GM18909 (cell line): ENCODE data around the gene ABCA6.

Source experiments
- ATAC-seq: cut with Tn5 transposase; IDR thresholded peaks from one replicate; pipeline ENCODE4 v1.9.1; 2021; ENCODE audit warnings: mild to moderate bottlenecking; ENCODE audit not compliant: unreplicated experiment, poor library complexity

ABCA6 gene

DNA sequence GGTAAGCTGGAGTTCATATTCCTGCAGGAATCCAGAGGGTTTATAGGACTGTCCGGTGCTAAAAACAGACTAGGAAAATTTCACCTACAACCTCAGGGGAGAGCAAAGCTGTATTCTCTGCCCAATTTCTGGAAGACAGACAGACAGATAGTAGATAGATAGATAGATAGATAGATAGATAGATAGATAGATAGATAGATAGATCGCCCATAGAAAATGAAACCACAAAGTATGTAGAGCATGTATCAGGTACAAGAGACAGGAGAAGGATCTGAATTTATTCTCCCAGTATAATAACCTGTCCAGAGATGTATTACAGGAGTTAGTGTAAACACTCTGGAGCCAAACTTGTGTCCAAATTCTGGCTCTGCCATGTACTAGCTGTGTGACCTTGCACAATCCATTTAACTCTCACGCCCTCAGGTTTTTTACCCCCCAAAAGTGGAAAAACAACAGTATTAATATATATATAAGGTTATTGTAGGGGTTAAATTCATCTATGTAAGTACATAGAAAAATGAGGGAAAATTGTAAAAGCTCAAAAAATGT lies 2.1 kb upstream of the ABCA6 start:
- no peak for ATAC-seq

DNA sequence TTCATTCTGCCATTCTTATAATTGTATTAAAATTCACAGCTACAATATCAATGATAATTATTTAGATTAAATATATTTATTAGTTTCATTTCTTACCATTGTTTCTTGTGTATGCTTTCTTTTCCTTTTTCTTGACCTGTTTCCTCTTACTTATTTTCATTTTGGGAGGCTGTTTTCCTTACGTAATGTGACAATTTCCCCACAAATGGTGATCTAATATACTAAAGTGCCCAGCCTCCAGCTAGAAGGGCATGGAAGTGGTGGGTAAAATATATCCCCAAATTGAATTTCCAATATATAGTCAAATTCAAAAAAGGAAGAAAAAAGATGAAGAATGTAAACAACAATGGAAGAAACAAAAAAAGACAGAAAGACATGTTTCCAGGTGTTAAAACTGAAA lies 1.5 kb upstream of the ABCA6 start:
- ATAC-seq, result no peak

DNA sequence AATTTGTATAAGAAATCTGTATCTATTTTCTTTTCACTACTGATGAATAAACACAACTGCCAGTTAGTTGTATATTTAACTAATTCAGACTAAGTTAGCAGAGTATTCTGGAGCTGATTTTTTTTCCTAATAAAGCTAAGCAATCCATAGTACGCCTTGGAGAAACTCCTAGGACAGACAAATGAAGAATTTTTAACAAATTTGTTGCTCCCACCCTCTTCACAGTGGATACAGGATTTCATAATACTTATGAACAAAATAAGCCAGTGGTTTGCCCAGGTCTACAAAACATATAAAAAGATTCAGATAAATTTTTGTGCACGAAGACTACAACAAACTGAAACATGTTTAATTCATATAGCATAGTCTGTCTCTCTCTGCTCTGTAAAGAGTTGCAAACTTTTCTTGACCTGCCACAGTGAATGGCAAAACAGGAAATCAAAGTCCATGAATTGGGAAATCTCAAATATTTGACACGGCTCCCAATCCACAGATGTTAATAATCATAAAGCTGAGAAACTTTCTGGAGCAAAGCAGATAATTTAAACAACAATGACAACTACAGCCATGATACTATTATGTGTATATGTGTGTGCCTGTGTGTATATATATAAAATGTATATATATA lies 594 bp upstream of the ABCA6 start:
- ATAC-seq, result no peak

DNA sequence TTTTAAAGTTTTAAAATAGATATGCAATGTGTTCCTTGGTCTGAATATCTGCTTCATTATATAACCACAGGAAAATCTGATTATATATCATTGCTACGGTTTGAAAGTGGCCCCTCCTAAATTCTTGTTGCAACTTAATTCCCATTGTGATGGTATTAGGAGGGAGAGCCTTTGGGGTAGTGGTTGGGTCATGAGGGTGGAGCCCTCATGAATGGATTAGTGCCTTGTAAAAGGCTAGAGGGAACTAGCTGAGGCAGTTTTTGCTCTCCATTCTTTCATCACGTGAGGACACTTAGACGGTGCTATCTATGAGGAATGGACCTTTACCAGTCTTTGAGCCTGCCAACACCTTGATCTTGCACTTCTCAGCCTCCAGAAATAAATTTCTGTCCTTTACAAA lies 7.6 kb downstream of the ABCA6 start:
- ATAC-seq, result no peak

DNA sequence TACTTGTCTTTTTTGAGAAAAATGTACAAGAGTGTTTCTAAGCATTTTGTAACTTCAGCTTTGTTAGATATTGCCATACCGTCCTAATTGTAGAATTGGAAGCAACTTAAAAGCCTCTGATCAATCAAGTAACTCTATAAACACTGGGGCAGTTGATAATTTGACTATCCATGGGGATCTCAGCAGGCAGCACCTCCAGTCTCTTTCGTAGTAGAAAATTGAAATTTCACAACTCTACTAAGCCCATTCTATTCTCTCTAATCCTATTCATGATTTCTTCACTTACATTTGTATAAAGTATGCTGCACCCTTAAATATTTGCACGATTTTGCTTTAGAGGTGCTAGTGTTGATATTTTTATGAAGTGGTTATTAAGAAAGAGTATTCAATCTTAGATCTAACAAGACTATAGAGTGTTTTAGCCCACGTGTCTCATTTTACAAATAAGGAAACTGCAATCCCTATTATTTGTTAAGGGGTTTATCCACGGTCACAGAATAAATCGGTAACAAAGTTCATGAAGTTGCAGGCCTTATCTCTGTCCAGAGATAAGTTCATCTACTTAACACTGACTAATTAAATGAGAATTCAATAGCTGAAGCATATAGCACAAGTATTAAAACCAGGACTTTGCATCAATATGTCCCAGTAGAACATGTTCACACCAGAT lies 10.9 kb downstream of the ABCA6 start:
- ATAC-seq, result no peak

DNA sequence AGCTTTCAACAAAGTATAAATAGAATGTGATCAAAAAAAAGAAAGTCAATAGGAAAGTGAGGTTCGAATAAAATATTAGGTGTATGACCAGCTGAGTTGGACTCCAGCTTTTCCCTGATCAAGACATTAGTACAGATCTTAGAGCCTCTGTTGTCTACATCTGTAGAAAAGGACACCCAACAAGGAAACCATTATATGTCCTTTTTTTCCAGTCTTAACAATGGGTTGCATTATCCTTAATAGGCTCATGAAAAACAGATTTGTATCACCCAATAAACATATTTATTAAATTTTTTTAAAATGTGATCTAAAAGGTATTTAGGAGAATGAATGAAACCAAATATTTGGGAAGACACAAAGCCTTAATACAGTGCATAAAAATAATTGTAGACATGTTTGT lies 18.1 kb downstream of the ABCA6 start:
- no peak for ATAC-seq

DNA sequence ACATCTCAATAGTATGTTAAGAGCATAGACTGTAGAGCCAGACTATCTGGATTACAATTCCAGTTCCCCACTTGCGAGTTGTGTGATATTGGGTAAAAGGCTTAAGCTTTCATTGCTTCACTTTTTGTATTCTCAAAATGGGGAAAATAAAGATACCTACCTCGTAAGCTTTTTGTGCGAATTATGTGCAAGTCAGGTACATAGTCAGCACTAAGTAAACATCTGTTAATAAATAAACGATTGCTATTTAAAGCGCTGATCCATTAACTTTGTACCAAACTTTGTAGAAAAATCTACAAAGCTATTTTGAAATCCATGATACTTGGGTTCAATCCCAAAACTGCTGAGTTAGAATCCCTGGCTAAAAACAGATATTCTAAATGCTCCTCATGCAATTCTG lies 19.6 kb downstream of the ABCA6 start:
- no peak for ATAC-seq

DNA sequence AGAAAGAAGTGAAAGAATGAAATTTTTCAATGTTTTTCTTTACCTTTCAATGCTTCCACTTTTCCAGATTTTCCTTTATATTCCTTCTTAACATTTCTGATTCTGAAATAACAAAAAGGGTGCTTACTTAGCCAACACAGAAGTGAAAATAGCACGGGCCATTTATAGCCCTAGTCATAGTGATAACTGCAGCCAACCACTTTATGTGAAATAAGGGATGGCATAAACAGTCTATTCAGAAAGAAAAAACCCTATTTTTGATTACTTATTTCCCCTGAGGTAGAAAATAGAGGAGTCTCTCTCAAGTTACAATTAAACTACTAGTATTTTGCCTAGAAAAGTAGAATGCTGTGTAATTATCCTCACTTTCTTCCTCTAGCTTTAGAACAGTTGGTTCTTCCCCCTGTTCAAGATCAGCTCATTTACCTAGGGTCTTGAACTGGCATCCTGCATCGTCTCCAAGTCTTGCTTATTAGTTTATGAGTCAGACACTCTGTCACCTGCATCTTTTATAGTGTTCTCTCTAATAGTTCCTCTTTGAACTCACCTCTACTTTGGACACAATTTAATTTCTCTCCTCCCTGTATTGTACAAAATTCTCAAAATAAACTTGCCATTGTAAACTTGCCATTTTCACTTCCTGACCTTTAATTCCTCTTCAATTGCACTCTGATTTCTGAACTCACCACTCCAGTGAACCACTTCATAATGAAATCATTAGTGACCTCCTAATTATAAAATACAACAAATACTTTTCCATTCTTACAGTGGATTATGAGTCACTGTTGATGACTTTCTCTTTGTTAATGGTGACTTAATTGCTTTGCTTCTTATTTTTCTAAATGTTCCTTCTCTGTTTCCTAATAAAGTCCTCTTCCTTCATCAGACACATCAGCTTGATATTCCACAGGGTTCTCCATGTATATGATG lies 23.6 kb downstream of the ABCA6 start:
- ATAC-seq, result peak; percentile 53

DNA sequence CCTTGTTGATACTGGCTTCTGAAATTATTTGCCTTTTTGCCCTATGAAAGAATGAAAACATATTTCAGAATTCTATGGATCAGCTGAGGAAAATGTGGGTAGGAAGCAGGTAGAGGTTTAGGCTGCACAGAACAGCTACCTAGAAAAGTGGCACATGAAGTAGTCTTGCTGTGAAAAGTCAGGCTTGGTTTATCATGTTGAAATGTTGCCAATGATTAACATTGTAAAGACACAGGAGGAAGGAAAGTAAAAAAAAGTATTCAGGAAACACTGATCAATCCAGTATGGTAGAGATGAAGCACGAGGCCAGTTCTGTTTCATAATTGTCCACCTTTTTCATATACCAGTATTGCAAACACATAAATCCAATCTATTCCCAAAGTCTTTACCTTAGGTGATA lies 29.9 kb downstream of the ABCA6 start:
- ATAC-seq, result no peak

DNA sequence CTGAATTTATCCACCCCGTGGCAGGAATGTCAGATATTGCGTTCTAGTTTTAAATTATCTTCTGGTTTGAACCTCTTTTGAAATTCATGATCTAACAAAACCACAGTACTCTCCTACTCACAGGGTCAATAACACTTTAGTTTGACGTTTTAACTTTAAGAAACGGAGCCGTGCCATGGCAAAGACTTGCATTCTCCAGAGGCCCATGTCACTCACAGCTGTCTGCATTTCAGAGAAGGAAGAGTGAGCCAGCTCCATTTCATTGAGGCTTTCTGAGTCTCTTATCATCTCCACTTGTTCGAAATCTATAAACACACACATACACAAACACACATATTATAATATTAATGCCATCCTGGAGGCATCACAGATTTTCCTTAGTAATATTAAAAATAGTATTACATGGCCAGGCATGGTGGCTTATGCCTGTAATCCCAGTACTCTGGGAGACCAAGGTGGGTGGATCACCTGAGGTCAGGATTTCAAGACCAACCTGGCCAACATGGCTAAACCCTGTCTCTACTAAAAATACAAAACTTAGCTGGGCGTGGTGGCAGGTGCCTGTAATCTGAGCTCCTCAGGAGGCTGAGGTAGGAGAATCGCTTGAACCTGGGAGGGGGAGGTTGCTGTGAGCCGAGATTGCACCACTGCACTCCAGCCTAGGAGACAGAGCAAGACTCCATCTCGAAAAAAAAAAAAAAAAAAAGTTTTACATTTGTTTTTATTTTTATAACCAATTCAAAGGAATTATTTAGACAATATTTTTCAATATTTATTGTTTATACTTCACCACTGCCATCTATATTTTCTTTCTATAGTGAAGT lies 35.6 kb downstream of the ABCA6 start:
- no peak for ATAC-seq

DNA sequence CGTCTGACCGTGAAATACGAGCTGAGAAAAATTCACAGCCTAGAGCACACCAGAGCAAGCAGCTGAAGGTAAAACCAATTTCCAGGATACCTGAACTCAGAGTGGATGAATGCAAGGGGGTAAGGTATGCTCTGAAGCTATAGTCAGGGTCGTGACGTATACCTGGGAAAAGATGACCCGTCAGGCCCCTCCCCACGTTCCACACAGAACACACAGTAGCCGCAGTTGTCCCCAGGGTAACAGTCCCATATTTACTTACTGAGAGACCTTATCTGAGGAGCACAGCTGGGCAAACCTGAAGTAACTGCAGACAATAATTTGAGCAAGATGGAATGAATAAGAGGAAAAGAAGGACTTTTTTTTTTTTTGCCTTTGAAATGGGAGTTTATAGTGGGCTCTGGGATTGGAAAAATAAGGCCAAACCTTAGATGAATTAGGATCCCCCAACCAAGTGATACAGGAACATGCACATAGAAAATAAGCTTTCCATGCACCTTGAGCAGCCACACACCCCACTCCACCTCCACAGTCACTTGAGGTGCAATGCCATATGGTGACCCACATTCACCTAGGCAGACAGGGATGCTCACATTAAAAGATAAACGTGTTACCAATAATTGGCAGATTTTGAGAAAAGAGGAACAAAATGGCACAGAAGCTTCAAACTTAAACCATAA lies 38.0 kb downstream of the ABCA6 start:
- ATAC-seq, result no peak

DNA sequence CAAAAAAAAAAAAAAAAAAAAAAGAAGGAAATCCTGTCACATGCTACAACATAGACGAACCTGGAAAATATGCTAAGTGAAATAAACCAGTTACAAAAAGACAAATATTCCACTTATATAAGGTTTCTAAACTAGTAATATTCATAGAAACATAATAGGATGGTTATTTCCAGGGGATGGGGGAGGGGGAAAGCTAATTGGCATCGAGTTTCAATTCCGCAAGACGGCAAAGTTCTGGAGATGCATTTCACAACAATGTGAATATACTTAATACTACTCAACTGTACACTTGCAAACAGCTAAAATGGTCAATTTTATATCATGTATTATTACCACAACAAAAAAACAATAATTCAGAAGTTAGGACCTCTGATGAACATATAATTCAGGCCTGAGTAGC lies 43.1 kb downstream of the ABCA6 start:
- no peak for ATAC-seq

DNA sequence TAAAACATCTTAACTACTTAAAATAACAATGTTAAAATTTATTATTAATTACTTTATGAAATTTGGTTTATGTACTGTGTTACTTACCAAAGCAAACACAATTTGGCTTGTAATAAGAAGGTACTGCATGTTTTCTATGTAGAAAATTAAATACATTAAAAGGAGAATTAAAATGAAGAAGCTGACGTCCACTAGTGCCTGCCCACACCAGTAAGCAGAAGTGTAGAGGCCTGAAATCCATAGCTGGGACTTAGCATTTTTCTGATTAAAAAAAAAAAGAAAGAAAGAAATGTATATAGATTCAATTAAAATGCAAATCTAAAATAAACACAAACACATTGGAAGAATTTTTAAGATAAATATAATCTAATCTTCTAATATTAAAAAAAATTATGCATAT lies 45.2 kb downstream of the ABCA6 start:
- no peak for ATAC-seq

DNA sequence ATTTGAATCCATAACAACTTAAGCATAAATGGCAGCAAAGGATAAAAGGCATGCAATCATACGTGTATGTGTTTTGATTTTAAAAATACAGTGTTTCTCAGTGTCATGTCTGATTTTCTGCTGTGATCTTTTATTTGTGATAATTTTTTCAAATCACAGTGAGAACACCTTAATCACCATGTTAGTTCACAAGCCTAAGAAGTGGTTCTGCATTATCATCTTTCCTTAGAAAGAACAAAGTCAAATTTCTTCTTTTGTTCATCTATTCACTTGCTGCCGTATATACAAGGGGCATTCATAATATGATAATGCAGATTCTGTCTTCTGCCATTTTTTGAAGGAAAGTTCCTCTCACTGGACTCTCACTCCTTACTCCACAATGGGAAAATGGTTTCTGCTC lies 47.7 kb downstream of the ABCA6 start:
- ATAC-seq, result no peak

DNA sequence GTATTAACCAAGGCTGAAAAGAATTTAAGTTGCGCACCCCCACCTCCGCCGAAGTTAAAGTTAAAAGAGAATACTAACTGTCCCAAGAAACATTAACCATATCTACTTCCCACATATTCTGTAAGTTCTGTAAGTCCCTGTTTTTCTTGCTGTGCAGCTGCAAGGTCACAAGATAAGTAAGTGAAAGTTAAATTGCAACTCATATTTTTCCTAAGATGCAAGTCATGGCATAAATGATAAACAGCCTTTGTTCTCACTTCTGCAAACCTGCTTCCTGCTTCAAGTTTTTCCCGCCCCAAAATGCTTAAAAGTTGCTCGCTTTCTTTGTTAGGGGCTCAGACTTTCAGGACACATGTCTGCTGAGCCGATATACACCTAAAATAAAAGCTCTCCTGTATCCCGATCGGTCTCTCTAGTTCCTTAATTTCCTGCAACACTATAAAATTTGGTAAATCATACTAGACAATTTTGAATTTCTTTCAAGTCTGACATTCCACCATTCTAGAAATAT lies 48.4 kb downstream of the ABCA6 start:
- ATAC-seq, result peak; percentile 53

DNA sequence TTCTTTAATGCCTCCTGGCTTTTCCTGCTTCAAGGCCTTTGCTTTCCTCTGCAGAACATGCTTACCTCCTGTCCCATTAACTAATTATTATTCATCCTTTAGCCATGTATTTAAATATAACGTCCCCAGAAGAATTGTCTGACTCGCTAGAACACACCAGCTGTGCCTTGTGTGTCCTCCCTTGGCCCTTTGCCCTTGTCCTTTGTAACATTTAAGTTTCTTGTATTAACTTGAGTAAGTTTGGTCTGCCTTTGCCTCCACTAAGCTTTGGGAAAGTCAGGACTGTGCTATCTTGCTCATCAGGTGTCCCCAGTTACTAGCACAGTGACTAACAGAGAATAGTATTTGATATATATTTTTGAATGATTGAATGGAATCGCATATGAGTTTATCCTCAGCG lies 51.3 kb downstream of the ABCA6 start:
- ATAC-seq, result no peak

DNA sequence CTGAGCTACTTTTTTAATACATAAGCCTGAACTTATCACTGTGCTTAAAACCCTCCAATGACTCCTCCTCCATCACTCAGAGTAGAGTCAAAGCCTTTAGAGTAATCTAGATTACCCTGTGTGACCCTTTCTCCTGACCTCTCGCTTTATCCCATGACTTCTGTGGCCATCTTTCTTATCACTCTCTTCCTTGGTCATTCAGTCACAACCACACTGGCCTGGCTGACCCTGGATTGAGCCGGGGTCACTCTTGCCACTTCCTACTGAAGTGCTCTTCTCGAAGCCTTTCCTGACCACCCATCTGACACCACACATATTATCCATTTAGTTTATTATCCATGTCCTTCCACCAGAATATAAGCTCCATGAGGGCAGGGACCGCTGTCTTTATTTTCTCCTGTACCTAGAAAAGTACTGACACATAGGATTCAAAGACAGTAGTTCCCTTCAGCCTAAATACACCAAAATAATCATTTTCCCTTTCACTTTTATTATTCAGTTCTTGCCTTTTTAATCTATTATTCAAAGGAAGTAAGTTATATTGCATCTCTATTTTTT lies 53.0 kb downstream of the ABCA6 start:
- no peak for ATAC-seq

DNA sequence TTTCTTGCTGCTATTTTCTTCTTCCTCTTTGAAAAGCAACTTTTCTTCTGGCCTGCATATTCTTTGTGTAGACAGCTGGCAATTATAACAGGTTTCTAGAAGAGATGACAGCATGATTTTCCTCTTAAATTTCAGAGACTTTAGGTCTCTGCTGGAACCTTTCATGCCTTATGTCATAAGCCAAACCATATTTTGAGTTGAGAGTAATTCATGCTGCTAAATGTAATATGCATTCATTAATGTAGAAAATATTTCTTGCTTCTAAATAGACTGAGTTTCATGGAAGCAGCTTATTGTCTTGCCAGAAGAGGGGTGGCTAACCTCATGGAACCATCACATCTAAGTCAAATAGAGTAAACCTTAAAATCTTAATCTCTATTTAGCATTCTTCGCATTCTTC lies 55.1 kb downstream of the ABCA6 start:
- no peak for ATAC-seq

DNA sequence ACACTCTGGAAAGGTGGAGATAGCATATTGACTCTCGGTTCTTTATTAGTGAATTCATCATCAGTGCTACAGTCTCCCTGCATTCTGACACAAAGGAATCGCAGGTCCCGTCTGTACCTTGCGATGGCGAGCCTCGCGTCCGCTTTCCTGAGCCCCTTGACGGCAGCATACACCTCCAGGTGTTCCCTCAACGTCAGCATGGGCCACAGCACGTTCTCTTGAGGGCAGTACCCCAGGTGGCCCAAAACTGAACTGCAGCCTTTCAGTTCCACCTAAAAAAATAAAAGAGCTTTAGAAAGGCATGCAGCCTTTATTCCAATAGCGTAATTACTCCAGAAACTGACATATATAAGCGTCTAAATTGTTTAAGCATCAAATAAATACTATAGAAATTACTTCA lies 56.8 kb downstream of the ABCA6 start:
- no peak for ATAC-seq
